Right lobe of liver (tissue), 6 donors: ENCODE data around the gene CRACR2B. TPM values are rescaled to one million over a fixed set of nuclear protein-coding genes. Genes with fewer than 3 reads are reported as not detected.

Experiments
- ATAC-seq, 4 donors: fragments of 200-7000 bp; cut with Tn5 transposase; one replicate each; pipeline ENCODE4 v1.9.1; 2020; ENCODE audit warnings: mild to moderate bottlenecking in 4 of 4, moderate library complexity in 4 of 4
- DNase-seq, 3 donors: peaks; one replicate each; pipeline ENCODE4 v3.0.0-alpha.2; 2020
- H3K27ac ChIP-seq, 3 donors: fragments of 200-600 bp; one replicate each; pipeline ENCODE4 v1.8.0; 2022
- H3K27me3 ChIP-seq, 2 donors: fragments of 200-600 bp; one replicate each; pipeline ENCODE4 v1.8.0; 2022
- H3K36me3 ChIP-seq, 4 donors: fragments of 200-600 bp; sonication (generic) in 1 of 4; one replicate each; pipeline versions ENCODE4 v1.5.1 to v1.8.0; 2017 to 2022; ENCODE audit warnings: control low read depth in 1 of 4
- H3K4me1 ChIP-seq, 4 donors: fragments of 200-600 bp; sonication (generic) in 1 of 4; one replicate each; pipeline versions ENCODE4 v1.5.1 to v1.8.0; 2017 to 2022; ENCODE audit warnings: control low read depth in 1 of 4
- H3K4me3 ChIP-seq, 3 donors: fragments of 200-600 bp; one replicate each; pipeline ENCODE4 v1.8.0; 2022
- H3K9me3 ChIP-seq, 4 donors: fragments of 200-600 bp; sonication (generic) in 1 of 4; one replicate each; pipeline versions ENCODE4 v1.5.1 to v1.8.0; 2017 to 2022; ENCODE audit warnings: control low read depth in 1 of 4
- POLR2A ChIP-seq: fragments of 450-650 bp; IDR thresholded peaks from one replicate; pipeline ENCODE4 v1.6.1; 2017; ENCODE audit warnings: antibody characterized with exemption, mild to moderate bottlenecking
- WGBS: methylation state at CpG from one replicate; pipeline ENCODE4 v1.1.6; 2018; ENCODE audit warnings: low coverage, low lambda C conversion rate; ENCODE audit not compliant: insufficient coverage; ENCODE audit errors: missing lambda C conversion rate; 5-methylcytosine and 5-hydroxymethylcytosine counted together
- intact Hi-C, 2 donors: fragments of 100-400 bp; cut with DNase I; formaldehyde crosslinking; loops; one replicate each; pipeline versions ENCODE4 v1.11.2 to v1.14.1; 2022
- total RNA-seq, 6 experiments: library from RNA; depleted of rRNA in 2 of 6; stranded (reverse); fragments of >200 nt in 2 of 6; fragmentation: NEBNext Ultra II Directional in 3 of 6; extraction: Animal tissue kit (Norgen Biotek cat#: 25700) in 3 of 6; gene quantifications; one replicate each; pipeline versions ENCODE4 v1.1.0 to v1.2.4, GENCODE V29; 2016 to 2023
- TF ChIP-seq, protein P1 (sequence below), 4 donors: fragments of 200-600 bp in 3 of 4; fragments of 450-650 bp in 1 of 4; IDR thresholded peaks; one replicate each; pipeline versions ENCODE4 v1.5.1 to v1.8.0; 2016 to 2022; ENCODE audit warnings: antibody characterized with exemption in 4 of 4, mild to moderate bottlenecking in 2 of 4
- donor health status: DM: no; HTN: yes; CAD: no.
- donor health status: DM: no; HTN: no; CAD: no.
- donor health status: DM: no; HTN: no; CAD: no.
- donor health status: DM: no; HTN: yes; CAD: no.
- donor health status: DM: no; HTN: yes; CAD: no.

CRACR2B gene
- total RNA-seq, 6 experiments from 2014 or later: 2.2 to 4.0 (median 3.1) TPM

DNA sequence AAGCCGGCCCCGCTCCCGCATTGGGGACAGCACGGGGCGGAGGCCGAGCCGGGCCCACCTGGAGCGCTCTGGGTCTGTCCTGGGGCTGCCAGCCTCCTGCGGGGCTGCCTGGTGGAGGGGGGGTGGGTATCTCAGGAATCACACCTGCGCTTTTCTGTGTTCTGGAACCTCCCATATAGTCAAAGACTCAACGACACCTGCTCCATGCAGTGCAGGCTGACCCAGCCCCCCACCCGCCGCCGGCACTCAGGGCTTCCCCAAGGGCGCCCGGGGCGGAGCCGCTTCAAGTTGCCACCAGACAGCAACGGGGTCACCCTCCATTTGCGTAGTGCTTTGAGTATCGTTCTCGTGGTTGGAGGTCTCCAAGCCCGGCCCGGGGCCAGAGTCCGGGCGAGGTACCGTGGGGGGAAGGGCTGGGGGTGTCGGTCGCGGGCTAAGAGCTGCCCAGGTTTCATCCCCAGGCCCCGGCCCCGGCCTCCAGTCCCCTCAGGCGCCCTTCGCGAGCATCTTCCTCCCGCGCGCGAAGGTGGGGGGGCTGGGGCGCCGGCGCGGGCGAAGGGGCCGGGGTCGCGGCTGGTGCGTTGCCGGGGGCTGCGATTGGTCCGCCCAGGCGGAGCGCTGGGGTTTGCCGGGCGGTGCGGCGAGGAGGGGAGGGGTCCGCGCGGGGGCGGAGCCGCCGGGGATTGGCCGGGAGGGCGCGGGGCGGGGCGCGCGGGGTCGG, 21.5 kb downstream of the CRACR2B start:
- intact Hi-C loops: loop anchor here in 1 of 2 donors (5.0 kb wide), 1 partner anchor 203 kb away; no protein-coding TSS in a partner anchor
- Histone ChIP-seq H3K36me3 (no peaks in the 10 kb centered on the region), H3K9me3 (no peaks in the 10 kb centered on the region), H3K4me3 (peak overlapping the region in 1 of 3 donors; percentile 19), H3K4me1 (peaks cover 0 to 13% (median 0%) of the 10 kb centered on the region in 4 donors), H3K27ac (no peak overlapping the region), H3K27me3 (peaks cover 0 to 5% of the 10 kb centered on the region in 2 donors)
- no peak for ATAC-seq
- 15% methylated on average over 4 of the region's 71 CpGs for WGBS
- no peak for DNase-seq
- TF ChIP-seq, protein P1, sequence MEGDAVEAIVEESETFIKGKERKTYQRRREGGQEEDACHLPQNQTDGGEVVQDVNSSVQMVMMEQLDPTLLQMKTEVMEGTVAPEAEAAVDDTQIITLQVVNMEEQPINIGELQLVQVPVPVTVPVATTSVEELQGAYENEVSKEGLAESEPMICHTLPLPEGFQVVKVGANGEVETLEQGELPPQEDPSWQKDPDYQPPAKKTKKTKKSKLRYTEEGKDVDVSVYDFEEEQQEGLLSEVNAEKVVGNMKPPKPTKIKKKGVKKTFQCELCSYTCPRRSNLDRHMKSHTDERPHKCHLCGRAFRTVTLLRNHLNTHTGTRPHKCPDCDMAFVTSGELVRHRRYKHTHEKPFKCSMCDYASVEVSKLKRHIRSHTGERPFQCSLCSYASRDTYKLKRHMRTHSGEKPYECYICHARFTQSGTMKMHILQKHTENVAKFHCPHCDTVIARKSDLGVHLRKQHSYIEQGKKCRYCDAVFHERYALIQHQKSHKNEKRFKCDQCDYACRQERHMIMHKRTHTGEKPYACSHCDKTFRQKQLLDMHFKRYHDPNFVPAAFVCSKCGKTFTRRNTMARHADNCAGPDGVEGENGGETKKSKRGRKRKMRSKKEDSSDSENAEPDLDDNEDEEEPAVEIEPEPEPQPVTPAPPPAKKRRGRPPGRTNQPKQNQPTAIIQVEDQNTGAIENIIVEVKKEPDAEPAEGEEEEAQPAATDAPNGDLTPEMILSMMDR (IDR thresholded peaks at IDR 0.05): no peak
- no peak for TF ChIP-seq POLR2A

DNA sequence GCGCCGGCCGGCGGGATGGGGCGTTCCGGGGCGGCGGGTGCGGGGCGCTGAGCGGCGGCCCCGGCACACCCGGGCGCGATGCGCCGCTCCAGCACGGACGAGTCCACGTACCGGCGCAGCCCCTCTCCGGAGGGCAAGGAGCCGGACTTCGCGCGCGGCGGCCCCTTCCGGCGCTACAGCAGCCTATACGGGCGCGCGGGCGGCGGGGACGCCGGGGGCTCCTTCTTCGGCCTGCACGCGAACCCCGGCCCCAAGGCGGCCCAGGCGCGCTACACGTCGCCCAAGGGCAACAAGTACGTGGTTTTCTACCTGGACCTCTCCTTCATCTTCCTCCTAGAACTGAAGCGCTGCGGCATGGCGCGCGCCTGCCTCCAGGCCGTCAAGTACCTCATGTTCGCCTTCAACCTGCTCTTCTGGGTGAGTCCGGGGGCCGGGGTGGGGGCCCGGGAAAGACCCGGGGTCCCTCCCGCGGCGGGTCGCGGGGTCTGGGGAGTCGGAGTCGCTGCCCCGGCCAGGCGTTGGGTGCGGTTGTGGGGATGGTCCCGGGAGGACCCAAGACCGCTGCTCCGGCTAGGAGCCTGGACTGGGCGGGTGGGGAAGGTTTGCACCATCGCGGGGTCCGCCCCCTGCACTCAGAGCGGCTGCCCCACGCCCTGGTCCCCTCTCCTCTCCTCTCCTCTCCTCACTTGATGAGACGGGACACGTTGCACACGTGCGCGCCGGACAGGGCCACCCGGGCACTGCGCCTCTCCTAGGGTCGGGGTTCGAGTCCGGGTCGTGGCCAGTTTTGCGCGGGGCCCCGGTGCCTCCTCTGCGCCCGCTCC, 22.4 kb downstream of the CRACR2B start:
- Histone ChIP-seq H3K4me1 (peaks cover 0 to 11% (median 0%) of the 10 kb centered on the region in 4 donors), H3K4me3 (no peak overlapping the region), H3K9me3 (no peaks in the 10 kb centered on the region), H3K36me3 (no peaks in the 10 kb centered on the region), H3K27ac (no peak overlapping the region), H3K27me3 (peaks cover 0 to 5% of the 10 kb centered on the region in 2 donors)
- no peak for TF ChIP-seq POLR2A
- TF ChIP-seq, protein P1 (IDR thresholded peaks at IDR 0.05): no peak
- WGBS: 87% methylated on average over 3 of the region's 97 CpGs
- DNase-seq (no peak), ATAC-seq (no peak)
- intact Hi-C loops: loop anchor here (5.0 to 10.0 kb wide), 2 partner anchors 202 to 205 kb away; no protein-coding TSS in a partner anchor

DNA sequence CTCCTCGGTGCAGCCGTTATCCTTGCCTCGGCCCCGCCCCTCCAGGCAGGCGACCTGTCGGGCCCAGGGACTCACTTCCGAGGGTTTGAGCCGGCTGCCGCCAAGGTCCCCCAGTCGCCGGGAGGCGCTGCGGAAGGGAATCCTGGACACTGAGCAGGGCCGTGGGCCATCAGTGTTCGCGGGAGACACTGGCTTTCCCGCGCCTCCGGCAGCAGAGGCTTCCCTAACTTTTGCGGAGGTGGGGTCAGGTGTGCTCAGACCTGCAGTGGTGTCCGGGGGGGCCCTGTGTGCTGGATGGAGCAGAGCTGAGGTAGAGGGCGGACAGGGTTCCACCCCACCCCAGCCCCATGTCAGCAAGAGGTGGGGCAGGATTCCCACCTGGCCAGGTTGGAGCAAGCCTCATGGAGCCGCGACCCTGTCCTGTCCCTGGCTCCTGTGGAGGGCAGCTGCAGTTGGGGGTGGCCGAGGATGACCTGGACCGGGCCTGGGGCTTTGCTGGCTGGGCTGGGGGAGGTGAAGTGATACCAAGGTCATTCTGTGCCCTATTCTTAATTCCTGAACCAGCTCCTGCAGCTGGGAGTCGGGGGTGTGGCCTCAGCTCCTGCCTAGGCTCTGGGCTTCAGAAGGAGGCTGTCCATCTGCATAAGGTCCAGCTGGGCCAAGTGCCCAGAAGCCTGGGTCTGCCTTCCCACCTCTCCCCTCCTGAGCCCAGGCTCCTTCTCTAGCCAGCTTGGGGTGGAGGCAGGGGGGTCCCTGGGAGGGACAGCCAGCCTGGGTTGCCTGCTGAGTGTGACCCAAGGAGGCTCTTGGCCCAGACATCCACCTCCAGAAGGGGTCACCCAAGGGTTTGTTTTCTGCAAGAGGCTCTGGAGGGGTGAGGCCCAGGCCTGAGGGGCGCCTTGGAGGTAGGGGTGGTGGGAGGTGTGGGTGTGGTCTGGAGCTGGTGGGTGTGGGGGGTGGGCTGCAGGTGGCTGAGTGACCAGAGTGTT, 23.4 kb downstream of the CRACR2B start:
- H3K4me1 ChIP-seq: peaks cover 0 to 11% (median 0%) of the 10 kb centered on the region in 4 donors
- intact Hi-C loops: loop anchor here in 1 of 2 donors (10.0 kb wide), 1 partner anchor 204 kb away; no protein-coding TSS in a partner anchor
- 67% methylated on average over 1 of the region's 28 CpGs for WGBS

More for the DNA sequence above, 23.4 kb downstream of the CRACR2B start:
- H3K4me3 ChIP-seq: no peak overlapping the region
- H3K27me3 ChIP-seq: peaks cover 0 to 5% of the 10 kb centered on the region in 2 donors
- TF ChIP-seq, protein P1 (IDR thresholded peaks at IDR 0.05): no peak
- TF ChIP-seq POLR2A: no peak
- H3K36me3 ChIP-seq: no peaks in the 10 kb centered on the region
- no peaks in the 10 kb centered on the region for H3K9me3 ChIP-seq
- DNase-seq (no peak), ATAC-seq (no peak)
- H3K27ac ChIP-seq: no peak overlapping the region
